Dedifferentiated amniotic fluid mesenchymal stem cell (primary cell): ENCODE results near the gene HMX1.

ENCODE experiments used
- DNase-seq: peaks from one replicate; pipeline ENCODE4 v3.0.0-alpha.2; 2016; ENCODE audit errors: extremely low spot score

The HMX1 gene

DNA sequence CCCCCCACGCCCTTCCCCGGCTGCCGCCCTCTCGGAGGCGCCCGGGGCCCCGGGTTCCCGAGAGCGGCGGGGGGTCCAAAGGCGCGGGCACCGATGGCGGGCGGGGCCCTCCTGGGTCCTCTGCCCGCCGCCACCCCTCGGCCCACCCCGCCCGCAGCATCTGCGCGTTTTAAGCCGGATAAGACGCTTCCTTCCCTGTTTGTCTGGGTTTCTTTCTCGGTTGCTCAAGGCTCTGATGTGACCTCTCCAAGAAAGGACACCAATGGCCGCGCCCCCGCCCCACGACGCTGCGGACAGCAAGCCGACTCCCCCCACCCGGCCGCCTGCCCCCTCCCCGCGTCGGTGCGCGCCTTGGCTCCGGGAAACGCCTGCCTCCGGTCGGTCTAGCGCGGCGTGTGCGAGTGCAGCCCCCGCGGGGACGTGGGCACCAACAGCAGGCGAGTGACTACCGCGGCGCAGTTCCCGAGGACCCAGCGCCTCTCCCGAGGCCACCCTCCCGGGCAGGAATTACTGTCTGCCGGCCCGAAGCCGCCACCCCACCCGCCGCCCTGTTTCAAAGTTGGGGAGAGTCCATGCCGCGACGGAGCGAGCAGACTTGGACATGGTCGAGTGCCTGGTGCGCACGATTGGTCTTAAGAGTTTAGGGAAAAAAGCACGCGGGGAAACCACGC lies 21.1 kb upstream of the HMX1 start:
- no peak for DNase-seq

DNA sequence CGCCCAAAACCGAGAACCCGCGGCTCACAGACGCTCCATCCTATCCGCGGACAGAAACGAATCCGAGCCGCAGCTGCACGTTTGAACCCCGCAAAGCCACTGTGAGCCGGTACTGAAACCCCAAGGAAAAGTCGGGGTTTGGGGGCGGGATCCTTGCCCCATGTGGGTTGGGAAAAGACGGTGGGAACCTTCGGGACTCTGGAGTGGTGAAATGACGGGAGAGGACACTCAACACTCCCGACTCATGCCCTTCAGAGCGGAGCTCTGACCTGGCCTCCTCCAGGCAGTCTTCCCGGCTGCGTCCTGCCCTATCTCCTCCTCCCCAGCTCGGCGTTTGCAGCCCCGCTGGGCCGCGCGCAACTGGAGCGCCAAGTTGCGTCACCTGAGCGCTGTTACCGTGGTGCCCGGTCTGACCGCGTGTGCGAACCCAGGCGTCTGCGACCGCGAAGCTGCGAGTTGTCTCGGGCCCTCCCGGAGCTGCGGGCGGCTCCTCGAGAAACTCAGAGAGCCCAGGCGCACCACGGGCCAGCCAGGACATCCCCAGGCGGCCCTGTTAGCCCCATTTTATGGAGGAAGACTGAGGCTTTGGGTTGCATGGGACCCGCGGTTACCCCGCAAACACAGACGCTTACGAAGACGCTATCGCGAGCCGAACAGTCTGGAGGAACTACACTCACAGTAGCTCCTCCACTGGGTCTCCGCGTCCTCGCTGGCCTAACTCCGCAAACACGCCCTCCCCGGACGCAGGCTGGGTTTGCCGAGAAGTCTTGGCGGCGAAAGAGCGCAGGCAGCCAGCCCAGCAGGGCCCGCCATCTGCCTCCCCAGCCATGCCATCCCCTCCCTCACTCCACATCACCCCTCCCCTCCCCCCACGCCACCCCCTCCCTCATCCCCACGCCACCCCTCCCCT lies 20.3 kb upstream of the HMX1 start:
- no peak for DNase-seq

DNA sequence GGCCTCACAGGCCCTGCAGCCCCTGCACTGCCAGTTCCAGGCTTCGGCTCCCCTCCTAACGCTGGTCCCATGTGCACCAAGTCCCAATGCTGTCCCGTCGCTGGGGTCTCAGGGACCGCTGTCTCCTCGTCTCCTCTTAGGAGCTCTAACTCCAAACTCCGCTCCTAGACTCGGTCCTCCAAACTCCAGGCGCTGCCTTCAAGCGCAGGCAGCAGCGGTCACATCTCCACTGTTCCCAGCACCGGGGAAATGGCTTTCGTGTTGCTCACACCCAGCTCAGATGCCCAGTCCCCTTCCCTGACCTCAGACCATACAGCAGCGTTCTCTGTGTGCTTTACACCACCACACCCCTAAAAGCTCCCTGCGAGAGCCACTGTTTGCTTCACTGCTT lies 19.6 kb upstream of the HMX1 start:
- DNase-seq = no peak

DNA sequence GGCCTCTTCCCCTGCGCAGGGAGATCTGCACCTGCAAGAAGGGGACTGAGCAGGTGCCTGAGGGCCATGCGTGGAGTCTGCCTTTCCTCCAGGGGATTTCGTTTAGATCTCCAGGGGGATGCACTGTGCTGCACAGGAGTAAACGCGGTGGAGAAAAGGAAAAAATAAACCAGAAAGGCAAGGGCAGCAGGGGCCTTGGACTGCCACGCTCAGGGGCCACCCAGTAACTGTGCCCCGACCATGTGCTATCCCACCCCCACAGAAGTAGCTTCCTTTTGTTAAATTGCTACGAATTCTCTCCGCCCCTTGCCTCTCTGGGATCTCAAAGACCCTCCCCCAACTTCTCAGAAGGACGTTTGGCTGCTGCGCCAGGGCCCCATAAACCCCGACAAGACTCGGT lies 17.2 kb upstream of the HMX1 start:
- DNase-seq = no peak

DNA sequence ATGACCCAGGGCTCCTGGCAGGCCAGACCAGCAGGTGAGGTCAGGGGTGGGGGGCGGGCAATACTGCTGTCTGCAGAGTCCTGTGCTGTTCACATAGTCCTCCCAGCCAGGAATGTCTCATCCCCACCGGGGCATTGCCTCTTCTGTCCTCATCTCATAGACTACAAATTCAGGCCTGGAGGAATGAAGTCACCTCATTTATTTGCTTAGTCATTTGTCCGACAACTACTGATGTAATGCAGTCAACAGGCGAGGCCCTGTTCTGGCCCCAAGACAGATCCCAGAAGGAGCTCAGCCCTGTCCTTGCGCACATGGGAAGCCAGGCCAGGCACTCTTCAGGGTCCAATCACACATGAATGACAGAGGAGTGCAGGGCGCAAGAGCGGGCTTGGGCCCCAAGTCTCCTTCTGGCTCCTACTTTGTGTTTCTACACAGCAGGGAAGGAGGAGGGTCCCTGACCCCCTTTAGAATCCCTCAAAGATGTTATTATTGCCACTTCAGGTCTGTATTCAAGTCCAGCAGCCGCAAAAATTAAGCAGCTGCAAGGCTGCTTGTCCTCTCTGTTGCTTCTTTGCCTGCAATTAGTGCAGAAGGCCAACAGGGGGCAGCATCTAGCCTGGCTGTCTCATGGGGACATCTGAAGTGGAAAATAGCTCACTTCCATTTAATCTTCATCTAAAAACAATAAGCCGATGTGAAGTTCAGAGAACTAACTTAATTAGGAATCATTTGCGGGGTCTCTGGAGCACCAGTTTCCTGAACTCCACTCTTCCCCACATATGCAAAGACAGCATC lies 15.2 kb upstream of the HMX1 start:
- DNase-seq = no peak

DNA sequence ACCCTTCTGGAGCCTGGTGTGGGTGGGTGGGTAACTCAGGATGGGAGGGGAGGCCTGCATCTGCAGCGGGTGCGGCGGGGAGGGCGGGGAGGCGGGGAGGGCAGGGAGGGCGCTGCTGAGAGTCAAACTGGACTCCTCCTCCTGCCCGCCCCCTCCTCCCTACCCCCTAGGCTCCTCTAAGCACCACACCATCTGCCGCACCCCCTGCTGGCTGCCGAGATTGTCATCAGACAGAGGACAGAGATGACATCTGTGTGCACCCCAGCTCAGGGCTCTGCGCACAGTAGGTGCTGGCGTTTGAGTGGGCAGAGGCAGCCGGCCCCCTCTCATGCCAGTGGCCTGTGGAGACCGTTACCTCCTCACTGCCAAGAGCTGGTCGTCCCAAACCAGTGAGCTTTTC lies 10.6 kb upstream of the HMX1 start:
- no peak for DNase-seq

DNA sequence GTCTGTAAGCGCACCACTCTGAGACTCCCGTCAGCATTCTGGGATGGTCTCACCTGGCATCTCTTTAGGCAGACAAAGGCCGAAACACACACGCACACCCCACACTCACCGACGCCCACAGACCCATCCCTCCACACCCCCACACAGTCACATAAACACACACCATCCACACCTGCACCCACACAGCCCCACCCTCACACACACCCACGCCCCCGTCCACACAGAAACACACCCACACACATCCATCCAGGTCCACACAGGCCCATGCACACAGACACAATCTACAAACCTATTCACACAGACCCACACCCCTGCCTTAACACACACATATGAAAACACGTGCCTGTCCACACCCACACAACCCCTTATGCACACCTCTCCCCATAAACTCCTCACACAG lies 9.2 kb upstream of the HMX1 start:
- no peak for DNase-seq

DNA sequence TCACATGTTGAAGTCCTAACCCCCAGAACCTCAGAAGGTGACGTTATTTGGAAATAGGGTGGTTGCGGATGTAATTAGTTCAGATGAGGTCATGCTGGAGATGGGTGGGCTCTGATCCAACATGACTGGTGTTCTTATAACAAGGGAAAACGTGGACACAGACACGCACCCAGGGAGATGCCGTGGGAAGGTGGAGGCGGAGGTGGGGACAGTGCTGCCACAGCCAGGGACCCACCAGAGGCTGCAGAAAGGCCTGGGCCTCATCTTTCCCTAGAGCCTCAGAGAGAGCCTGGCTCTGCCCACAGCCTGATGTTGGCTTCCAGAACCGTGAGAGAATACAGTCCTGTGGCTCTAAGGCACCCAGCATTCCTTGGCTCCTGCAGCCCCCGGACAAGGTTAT lies 7.9 kb upstream of the HMX1 start:
- no peak for DNase-seq

DNA sequence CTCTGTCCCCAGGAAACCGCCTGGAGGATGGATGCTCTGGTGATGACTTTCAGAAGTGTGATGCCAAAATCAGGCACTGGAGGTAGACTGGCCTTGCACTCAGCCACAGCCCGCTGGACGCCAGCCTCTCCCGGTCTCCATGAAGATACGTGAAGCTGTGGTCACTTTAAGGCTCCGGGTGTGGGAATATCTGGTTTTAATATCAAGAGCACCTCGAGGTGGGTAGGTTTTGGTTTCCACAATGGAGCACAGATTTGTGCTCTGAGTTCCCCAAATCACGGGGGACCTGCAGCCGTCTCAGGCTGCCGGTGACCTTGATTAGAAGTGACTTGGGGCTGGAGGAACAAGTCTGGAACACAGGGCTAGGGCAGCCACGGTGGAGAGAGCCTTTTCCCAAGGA lies 6.8 kb upstream of the HMX1 start:
- DNase-seq = no peak

DNA sequence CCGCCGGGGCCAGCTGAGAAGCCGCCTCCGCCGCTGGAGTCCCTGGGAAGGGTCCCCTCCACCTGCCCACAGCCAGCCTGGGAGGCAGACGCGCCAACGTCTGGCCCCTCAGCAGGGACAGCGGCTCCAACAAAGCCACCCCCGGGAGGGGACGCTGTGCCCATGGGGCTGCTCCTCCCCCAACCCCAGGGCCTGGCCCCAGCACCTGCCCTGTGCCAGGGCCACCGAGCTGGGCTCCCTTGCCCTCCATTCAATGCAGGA lies 6.1 kb upstream of the HMX1 start:
- no peak for DNase-seq

DNA sequence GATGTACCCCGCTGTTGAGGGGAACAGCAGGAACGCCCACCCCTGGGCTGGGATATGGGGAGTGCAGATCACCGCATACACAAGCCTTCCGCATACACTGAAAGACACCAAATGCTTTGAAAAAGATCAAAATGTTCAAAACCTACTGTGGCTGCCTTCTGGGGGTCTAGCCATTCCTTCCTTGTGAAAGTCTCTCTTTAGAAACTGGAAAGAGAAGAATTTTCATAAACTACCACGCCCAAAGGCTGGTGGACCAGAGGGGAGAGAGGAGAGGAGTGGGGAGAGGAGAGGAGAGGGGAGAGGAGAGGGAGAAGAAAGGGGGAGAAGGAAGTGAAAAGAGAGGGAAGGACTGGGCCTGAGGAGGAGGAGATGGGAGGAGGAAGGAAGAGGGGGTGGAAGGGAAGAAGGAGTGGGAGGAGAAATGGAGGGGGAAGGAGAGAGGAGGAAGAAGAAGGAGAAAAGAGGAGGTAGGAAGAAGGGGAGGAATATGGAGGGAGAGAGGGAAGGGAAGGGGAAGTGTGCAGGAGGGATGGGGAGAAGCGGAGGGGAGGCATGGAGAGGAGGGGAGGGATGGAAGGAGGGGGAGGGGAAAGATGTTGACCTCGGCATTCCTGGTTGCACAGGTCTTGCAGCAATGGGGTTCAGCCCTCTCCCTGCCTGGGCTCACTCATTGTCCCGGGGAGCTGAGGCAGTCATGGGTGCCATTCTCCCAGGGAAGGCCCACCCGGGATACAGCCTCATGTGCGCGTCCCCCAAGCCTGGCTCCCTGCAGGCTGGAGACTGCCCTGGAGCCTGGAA lies 5.5 kb upstream of the HMX1 start:
- no peak for DNase-seq

DNA sequence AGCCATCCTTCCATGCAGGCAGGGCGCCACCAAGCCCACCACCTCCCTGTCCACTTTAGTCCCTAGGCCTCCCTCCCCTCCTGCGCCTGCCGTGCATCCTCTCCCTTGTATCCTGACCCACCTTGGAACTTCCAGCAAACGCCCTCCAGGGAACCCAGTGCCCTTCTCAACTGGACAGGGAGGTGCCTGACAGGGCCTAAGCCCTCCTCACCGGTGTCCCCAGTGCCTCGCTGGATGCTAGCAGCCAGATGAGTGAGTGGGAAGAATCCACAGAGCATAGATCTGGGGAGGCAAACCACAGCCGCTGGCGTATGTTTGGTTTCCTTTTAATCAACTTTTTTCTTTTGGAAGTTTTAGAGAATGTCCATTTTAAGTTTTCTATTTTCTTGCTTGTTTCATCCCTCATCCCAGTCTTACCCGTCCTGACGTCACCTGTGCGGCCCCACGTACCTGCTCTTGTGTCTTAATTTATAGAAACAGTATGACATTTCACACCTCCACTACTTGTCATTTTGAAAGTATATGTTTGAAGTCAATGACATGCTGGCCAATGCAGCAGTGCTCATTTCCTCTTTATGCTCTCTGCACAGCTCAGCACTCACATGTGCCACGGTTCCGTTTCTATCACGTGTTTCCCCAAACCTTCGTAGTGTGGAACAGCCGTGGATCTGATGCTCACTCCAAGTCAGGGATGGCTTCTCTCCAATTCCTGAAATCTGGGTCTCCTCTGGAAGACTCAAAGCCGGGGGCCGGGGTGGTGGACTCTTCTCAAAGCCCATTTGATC lies 3.4 kb upstream of the HMX1 start:
- DNase-seq = no peak

DNA sequence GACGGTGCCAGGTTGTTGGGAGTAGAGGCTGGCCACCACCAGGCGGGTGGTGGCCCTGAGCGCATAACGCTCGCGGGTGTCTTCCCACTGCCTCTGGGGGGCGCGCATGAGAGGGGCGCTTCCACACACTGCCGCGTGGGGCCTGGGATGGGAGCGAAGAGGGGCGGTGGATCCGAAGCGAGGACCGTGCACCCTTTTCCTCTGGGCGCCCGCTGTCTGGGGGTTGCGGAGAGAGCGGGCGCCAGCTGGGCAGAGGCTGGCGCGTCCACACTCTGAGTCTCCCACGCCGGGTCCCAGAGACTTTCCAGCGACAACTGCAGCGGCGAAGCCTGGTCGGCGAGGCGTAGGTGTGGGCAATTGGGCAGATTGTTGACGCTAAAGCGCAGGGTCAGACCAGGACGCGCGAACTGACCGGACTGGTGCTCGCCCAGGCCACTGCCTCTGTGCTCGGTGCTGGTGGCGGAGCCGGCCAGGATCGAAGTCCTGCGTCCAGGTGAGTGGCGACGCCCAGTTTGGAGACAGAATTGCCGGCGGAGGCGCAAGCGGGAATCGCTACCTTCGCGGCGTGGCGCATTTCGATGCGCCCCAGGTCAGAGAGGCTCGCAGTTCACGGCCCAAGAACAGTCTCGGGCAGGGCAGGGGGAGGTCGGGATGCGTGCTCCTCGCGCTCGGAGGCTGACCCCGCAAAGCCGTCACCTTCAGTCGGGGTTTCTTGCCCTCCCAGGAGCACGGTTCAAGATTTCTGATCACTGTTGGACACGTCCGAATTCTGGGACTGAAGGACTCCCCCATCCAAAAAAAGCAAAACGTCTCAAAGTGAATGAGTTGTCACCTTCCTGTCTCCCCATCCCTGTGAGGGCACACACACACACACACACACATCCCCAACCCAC lies 2.6 kb upstream of the HMX1 start:
- no peak for DNase-seq

DNA sequence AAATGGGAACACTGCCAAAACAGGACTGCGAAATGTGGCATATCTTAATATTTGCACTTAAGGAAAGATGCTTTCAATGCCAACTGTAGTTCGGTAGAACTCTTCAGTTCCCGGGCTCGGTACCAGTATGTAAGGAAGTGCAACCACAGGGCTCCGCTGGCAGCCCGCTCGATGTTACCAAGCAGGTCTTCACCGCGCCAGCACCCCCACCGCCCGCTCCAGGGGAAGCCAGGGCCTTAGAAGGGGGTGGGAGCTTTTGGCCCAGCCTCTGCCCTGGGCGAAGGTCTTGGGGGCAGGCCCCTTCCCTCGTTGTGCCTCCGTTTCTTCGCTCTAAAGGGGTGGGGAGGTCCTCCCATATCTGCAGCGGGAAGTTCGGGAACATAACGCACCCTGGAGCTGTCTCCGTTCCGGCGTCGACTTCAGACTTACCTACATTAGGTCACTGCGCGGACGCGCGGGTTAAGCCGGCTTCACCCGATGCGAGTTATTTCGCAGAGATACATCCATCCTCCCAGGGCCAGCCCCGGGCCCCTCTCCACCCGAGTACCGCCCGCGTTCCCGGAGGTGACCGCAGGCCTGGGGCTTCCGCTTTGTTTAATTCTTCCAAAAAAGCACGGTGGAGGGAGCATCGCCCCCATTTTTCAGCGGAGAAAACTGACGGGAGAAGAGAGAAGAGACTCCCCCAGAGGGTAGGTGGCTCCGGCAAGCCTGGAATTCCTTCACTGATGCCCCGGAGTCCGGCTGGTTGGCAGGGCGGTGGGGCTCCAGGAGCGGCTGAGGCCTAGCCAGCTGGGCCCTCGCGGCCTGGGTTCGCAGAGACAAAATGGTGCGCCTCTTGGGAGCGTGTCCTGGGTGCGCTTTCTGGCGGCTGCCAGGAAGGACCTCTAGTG lies 1.0 kb upstream of the HMX1 start:
- DNase-seq = no peak

DNA sequence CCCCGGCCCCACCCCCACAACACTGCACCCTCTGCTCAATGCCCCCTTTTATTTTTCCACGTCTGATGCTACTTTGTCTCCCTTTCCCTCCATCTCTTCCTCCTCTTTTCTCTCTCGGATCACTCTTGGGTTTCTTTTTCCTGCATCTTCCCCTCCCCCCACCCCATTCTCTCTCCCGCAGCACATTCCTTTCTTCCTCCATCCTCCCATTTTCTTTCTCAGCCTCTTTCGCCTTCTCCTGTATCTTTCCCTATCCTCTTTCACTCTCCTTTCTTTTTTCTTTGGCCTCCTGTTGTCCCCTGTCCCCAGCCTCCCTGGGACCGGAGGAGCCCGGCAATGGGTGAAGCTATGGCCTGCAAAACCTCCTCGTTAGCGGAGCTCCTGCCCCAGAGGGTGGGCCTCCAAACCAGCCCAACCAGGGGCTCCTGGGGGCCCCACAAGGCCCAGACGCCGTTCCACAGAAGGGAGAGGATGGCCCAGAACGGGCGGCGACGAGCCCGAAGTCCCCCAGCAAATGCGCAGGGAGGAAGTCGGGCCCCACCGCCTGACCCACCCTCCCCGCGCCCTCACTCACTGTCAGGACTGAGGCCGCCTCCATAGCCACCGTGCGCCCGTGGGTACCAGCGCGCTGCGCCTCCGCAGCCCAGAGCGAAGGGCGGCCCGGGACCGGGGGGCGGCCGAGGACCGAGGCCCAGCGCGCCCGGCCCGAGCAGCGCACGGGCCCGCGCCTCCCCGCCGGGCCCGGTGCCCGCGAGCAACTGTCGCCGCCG lies 807 bp downstream of the HMX1 start:
- DNase-seq = no peak

DNA sequence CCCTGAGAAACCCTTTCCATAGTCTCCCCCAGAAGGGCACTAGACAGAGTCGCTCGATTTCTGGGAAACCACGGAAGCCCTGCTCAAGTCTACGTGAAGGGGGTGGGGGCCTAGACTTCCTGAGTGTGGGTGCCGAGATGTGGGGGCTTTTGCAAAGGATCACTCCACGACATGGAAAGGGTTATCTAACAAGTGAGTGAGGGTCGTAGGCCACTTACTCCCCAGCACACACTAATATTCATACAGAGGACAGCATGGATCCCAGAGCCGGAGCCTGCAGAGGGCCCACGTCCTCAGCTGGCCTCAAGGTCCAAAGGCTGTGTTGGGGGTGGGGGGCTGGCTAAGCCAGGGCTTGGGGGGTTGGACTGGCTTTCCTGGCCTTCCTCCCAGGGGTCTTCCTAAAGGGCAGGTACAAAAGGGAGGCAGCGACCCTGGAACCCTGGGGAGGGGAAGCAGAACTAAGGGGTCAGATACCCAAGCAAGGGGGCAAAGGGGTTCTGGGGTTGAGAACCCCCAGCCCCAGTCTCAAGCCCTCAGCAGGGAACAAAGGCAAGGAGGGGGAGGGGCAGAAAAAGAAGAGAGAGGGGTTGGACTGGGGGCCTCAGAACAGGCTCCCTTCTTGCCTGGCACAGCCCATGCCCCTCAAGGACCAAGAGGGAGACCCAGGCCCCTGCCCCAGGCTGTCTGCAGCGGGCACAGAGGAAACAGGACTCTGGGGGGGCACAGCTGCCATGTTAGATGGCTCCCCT lies 1.6 kb downstream of the HMX1 start:
- no peak for DNase-seq

DNA sequence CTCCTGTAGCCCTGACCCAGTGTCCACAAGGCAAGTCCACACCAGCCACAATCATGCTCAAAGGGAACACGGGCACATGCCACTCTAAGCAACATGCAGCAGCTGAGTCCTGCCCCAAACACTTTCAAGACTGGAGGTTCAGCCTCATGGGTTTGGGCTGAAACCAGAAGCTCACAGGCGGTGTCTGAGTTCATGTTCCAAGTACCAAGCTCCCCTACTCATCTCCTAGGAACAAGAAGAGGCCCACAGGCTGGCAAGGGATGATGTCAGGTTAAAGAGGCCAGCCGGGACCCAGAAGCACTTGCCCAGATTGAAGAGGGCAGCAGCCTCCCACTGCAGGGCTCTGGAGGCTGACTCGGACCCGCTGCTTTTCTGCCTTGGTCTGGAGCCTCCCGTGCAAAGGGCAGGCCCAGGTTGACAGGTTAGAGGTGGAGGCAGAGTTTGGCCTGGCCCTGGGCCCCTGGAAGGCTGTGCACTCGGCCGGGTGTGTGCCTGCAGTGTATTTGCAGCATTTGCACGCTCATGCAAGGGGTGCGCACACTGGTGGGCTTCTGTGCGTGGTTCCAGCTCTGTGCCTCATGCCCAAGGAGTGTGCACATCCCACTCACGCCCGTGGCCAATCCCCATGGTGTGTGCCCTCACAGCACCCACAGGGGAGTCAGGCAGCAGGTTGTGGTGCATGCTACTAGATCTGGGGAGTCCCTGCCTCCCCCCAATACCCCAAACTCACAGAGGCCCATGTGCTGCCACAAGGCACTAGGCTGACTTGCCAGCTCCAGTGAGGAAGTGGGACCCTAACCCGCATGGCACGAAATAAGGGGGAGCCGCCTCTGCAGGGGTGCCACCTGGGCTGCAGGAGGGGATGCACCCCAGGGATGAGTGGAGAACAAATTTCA lies 2.4 kb downstream of the HMX1 start:
- no peak for DNase-seq
